ENCODE measurements around the gene SPTBN2. TPM values are rescaled to one million over a fixed set of nuclear protein-coding genes. Genes with fewer than 3 reads are reported as not detected.

Gene SPTBN2
- total and polyA plus RNA-seq, 2 of the 8 experiments (the other 6 are each of a cell fraction or from before 2014, with no cell fraction given), result 19.1 to 69.0 TPM

DNA sequence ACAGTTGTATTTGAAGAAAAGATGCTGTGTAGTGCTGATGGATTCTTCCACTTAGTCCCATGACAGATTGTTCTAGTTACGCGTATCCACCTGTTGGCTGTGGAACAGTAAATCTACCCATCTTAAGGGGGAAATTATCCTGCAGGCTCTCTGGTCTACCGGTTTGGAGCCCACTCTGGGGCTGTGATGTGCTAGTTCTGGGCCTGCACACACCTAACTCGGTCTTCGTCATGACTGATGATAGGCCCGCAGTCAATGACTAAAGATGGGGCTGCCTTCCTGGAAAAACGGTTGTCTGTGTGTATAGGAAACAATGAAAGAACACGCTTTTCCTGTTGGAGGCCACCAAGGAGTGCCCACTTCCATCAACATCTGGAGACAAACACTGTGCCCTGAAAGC lies 45.1 kb downstream of the SPTBN2 start:
- WGBS, 2 experiments (ENCODE audit: extremely low coverage in 1 of 2, insufficient coverage in 1 of 2, insufficient read length in 1 of 2, insufficient replicate concordance in 2 of 2, low coverage in 1 of 2, low lambda C conversion rate in 2 of 2, missing lambda C conversion rate in 1 of 2), result 91% methylated on average over 8 of the region's 8 CpGs; no CpG with 5 or more reads in 1 of the 2 experiments

More for the DNA sequence above, 45.1 kb downstream of the SPTBN2 start:
- no peak overlapping the region for H3K27ac ChIP-seq (ENCODE audit: low read depth, low read length)
- no peak overlapping the region for H2BK120ac ChIP-seq (replicated peaks; ENCODE audit: low read depth, low read length)
- H3K36me3 ChIP-seq (ENCODE audit: control insufficient read depth in 2 of 4, insufficient read depth in 4 of 4, low read length in 3 of 4), result peaks cover 4 to 37% (median 26%) of the 10 kb centered on the region in 4 experiments; a peak in 7 of 8 replicates
- no peak overlapping the region for H3K18ac ChIP-seq (ENCODE audit: extremely low read depth, low read length)
- H3K23me2 ChIP-seq (ENCODE audit: low read depth, low read length), result no peaks in the 10 kb centered on the region
- no peak overlapping the region for H3K56ac ChIP-seq (replicated peaks; ENCODE audit: insufficient read length, low read depth, low read length)
- no peaks in the 10 kb centered on the region for H3K79me2 ChIP-seq (ENCODE audit: control insufficient read depth in 1 of 2, insufficient read depth in 2 of 2, low read length in 2 of 2)
- DNase-seq (ENCODE audit: low read depth in 1 of 2, low spot score in 2 of 2) (no peak), FAIRE-seq (no peak)
- no peak overlapping the region for H3K14ac ChIP-seq (ENCODE audit: insufficient read length)
- H3K79me1 ChIP-seq (ENCODE audit: low read depth, low read length), result no peaks in the 10 kb centered on the region
- no peak overlapping the region for H3K4ac ChIP-seq (replicated peaks; ENCODE audit: insufficient read length, low read depth, low read length)
- H3K27me3 ChIP-seq (replicated peaks in 1 of 4; ENCODE audit: control insufficient read depth in 3 of 4, extremely low read depth in 1 of 4, insufficient read depth in 3 of 4, low read length in 3 of 4), result no peaks in the 10 kb centered on the region
- H2BK20ac ChIP-seq (ENCODE audit: low read length), result no peak overlapping the region
- H4K8ac ChIP-seq (ENCODE audit: extremely low read depth, insufficient read depth, low read length), result no peak overlapping the region
- H2AK5ac ChIP-seq (ENCODE audit: low read depth, low read length), result no peak overlapping the region
- no peak overlapping the region for H4K5ac ChIP-seq (ENCODE audit: insufficient read length, low read depth, low read length)
- H2BK5ac ChIP-seq (ENCODE audit: low read depth, low read length), result no peak overlapping the region
- H3K4me2 ChIP-seq (ENCODE audit: insufficient read depth in 1 of 2, low read depth in 2 of 2, low read length in 2 of 2), result no peak overlapping the region
- H3K4me3 ChIP-seq (ENCODE audit: extremely low read depth in 1 of 4, insufficient read depth in 2 of 4, low read depth in 3 of 4, low read length in 4 of 4), result no peak overlapping the region
- peaks cover 0 to 4% of the 10 kb centered on the region in 2 experiments for H4K20me1 ChIP-seq (replicated peaks in 1 of 2; ENCODE audit: control insufficient read depth in 1 of 2, insufficient read depth in 2 of 2, low read length in 2 of 2)
- no peak overlapping the region for H2BK12ac ChIP-seq (ENCODE audit: low read depth, low read length)
- ChIA-PET CTCF (ENCODE audit: partially characterized antibody) (interaction anchor here (1.1 kb wide), 1 partner anchor 154 kb away, joined by 3 read pairs; no protein-coding TSS in a partner anchor), POLR2A (ENCODE audit: partially characterized antibody) (interaction anchor here (1.2 to 1.6 kb wide), 2 partner anchors 45 to 65 kb away, joined by 3 read pairs; partner anchors contain the start of gene RBM4)
- no peak overlapping the region for H4K91ac ChIP-seq (replicated peaks; ENCODE audit: insufficient read length, low read length)
- H2BK15ac ChIP-seq (ENCODE audit: low read length), result no peak overlapping the region
- no peak overlapping the region for H3K9ac ChIP-seq (replicated peaks in 1 of 4; ENCODE audit: extremely low read depth in 1 of 4, low read depth in 3 of 4, low read length in 3 of 4)
- H3K23ac ChIP-seq (ENCODE audit: insufficient read length), result no peak overlapping the region
- H3K4me1 ChIP-seq (replicated peaks in 1 of 4; ENCODE audit: control insufficient read depth in 3 of 4, insufficient read depth in 4 of 4, low read length in 3 of 4), result no peaks in the 10 kb centered on the region
- H2AFZ ChIP-seq (ENCODE audit: low read length), result no peak overlapping the region
- TF ChIP-seq CTBP2 (IDR thresholded peaks at IDR 0.05; ENCODE audit: borderline replicate concordance, insufficient read depth, insufficient read length, low read length), result no peak
- TF ChIP-seq SP1 (IDR thresholded peaks at IDR 0.05; ENCODE audit: low read depth, low read length), result no peak
- TF ChIP-seq KDM5A (IDR thresholded peaks at IDR 0.05; ENCODE audit: low read length), result no peak
- no peak for TF ChIP-seq JUN (IDR thresholded peaks at IDR 0.05; ENCODE audit: low read depth, low read length)
- no peak for TF ChIP-seq MAX (IDR thresholded peaks at IDR 0.05)
- TF ChIP-seq JUND (IDR thresholded peaks at IDR 0.05; ENCODE audit: low read length), result no peak
- TF ChIP-seq EP300 (IDR thresholded peaks at IDR 0.05; ENCODE audit: borderline replicate concordance in 1 of 2, low read depth in 2 of 2, low read length in 2 of 2), result no peak
- no peak for TF ChIP-seq RBBP5 (IDR thresholded peaks at IDR 0.05; ENCODE audit: borderline replicate concordance, low read depth, low read length)
- no peak for TF ChIP-seq CHD2 (IDR thresholded peaks at IDR 0.05; ENCODE audit: low read length)
- no peak for TF ChIP-seq FOSL1 (IDR thresholded peaks at IDR 0.05; ENCODE audit: insufficient read depth, low read depth, low read length)
- 0 out of 4 replicates have a peak, but pooled peaks cover 0 to 5% of the 10 kb centered on the region in 2 experiments for H3K9me3 ChIP-seq (ENCODE audit: insufficient read depth in 2 of 2, low read depth in 1 of 2, low read length in 1 of 2)

Data from H1 (cell line).